Left forelimb (tissue), 1 donor: ENCODE measurements around the gene ATP6V0C.
A peak's percentile ranks its signal among the peaks of the same experiment; 100 is the strongest.

Experiments
- DNase-seq: peaks from one replicate; pipeline ENCODE4 v3.0.0-alpha.2; 2018; ENCODE audit warnings: low spot score

Gene ATP6V0C

DNA sequence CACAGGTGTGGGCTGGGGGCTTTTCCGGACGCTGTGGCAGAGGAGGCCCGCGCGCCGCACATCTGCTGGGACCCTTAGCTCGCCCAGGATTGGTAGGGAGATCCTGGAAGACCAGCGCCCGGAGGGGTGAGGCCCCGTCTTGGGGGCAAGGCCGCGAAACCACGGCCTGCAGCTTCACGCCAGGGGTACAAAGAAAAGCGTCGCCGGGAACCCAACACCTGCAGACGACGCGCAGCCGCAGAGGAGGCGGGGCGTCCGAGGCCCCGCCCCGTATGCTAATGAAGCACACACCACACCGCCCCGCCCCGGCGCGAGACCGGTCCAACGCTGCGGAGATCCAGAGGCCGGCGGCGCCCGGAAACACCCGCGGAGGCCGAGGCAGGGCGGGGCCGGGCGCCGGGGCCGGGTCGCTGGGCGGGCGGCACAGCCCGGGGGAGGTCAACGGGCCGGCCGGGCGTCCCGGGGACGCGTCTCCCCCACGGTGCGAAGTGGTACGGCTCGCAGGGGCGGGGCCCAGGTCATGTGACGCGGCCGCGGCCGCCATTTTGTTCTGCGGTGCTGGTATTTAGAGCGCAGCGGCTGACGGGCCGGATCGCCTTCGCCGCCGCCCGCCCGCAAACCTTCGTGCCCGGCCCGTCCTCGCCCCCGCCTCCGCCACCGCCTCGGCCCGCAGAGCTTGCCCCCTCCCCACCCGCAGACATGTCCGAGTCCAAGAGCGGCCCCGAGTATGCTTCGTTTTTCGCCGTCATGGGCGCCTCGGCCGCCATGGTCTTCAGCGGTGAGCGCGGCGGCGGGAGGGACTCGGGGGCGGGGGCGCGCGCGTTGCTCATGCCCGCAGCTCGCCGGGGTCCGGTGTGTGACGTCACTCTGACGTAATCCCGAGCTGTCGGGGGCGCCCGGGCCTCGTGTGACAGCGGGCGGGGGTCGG lies at the start of gene ATP6V0C:
Gene ATP6V0C (plus strand): TSS at position 548 of the 928 bp plus-strand sequence. CDS start 152 bp downstream, at position 700.
- DNase-seq = peak; percentile 95

DNA sequence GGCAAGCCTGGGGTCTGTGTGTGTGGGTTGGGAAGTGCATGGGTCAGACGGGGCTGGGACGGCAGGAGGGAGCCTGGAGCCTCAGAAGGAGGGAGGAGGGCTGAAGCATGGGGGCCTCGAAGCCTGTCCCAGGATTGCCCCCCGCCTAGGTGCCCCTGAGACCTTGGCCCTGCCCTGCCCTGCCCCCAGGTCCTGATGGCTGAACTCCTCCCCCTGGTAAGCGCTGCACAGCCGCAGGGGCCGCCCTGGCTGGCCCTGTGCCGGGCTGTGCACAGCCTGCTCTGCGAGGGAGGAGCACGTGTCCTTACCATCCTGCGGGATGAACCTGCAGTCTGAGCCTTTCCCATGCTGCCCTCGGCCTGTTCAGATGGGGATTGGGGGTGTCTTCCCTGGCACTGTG lies 49.4 kb upstream of the ATP6V0C start:
- DNase-seq = no peak

DNA sequence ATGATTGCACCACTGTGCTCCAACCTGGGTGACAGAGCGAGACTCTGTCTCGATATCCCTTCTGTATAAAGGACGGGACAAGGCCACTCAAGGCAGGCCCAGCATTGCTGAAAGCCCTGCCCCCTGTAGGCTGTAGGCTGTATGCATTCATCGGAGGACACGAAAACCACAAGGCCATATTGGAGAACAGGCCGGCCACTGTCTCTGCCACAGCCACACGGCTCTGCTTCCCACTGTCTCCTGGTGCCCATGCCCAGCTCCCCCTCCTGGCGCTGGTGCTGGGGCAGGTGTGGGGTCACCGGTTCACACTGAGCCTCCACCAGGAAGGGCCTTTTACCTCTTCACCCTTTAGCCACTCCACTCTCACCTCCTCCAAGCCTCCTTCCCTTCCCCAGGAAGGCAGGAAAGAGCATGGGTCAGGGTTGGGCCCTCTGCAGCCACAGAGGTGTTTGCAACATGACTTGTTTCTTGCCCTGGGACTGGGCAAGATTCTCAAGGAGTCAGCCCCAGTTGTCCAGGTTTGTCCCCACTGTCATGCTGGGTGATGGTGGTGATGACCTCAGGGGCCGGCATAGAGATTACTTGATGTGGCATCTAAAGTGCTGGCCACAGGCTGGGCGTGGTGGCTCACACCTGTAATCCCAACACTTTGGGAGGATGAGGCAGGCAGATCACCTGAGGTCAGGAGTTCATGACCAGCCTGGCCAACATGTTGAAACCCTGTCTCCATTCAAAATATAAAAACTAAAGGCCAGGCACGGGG lies 47.9 kb upstream of the ATP6V0C start:
- no peak for DNase-seq

DNA sequence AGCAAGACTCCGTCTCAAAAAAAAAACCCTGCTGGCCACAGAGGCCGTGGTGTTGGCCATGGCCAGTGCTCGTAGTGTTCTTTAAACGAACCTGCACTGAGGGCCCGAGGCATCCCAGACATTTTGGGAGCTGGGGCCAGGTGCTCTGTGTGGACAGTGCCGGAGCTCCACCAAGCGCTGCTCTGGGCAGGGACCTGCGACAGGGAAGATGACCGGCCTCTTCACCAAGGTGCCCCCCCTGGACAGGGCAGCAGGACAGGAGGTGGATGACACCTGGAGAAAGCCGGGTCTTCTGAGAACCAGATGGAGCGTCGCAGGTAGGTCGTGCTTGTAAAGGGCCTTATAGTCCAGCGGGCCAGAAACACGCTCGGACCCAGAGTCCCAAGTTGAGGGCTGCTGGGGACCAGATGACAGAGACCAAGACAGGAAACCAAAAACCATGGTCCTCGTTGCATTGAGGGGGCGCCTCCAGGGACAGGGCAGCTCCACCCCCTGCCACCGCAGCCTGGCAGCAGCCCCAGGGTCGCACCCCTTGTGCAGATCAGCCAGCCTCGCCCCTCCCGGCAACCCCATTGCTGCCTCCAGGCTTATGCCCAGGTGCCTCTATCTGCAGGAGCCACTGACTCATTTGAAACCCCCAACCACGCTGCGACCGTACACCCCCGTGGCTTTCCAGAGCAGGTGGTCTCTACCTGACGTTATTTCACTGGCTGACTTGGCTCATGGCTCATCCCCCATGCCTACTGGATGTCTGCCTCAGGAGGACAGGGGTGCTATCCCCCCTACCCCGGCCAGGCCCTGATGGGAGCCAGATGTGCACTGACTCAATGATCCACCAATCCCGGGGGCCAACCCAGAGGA lies 46.9 kb upstream of the ATP6V0C start:
- no peak for DNase-seq

DNA sequence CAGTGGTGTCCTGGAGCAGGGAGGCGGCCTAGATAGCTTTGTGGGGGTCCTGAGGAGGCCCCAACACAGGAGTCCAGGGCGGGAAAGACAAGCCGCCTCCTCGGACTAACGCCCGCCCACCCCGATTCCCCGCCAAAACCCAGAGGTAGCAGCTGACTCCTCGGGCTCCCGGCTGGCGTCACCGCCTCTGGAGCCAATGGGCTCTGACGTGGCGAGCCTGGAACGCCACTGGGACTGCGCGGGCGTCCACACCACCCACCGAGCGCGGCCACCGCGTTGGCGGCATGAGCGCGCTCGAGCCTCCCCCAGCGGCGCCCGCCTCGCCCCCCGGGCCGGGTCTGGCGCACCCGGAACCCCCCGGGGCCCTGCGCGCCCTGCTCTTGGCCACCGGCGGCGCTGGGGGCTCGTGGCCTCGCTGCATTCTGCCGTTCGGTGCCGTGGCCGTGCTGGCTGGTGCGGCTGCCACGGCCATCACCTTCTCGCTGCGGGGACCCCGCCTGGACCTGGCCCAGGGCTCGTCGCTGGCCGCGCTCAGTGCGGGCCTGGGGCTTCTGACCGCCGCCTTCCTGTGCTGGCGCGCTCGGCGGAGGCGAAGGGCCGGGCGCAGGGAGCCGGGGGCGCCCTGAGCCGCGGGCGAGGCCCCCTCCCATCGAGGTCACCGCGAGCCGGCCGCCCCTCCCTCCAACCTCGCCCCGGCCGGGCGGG lies 46.1 kb upstream of the ATP6V0C start:
- peak; percentile 87 for DNase-seq

DNA sequence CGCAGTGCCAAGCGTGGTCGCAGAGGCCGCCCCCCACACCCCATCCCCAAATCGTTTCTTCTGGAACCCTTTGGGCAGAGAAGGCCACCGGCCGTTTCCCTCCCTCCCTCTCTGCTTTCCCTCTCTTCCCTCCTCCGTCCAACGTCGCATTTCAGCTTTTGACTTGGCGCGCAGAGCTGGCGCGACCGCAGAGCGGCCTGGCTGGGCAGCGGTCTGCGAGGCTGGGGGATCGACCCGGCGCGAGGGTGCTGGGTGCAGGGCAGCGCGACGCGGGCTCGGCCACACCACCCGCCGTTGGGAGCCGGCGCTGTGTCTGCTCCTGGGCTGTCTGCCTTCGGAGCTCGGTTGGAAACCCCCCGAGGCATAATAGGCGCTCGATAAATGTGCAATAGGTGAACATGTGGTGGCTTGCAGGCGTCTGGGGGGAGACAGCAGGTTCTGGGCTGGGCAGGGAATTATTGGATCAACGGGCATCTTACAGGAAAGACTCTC lies 45.5 kb upstream of the ATP6V0C start:
- DNase-seq = no peak

DNA sequence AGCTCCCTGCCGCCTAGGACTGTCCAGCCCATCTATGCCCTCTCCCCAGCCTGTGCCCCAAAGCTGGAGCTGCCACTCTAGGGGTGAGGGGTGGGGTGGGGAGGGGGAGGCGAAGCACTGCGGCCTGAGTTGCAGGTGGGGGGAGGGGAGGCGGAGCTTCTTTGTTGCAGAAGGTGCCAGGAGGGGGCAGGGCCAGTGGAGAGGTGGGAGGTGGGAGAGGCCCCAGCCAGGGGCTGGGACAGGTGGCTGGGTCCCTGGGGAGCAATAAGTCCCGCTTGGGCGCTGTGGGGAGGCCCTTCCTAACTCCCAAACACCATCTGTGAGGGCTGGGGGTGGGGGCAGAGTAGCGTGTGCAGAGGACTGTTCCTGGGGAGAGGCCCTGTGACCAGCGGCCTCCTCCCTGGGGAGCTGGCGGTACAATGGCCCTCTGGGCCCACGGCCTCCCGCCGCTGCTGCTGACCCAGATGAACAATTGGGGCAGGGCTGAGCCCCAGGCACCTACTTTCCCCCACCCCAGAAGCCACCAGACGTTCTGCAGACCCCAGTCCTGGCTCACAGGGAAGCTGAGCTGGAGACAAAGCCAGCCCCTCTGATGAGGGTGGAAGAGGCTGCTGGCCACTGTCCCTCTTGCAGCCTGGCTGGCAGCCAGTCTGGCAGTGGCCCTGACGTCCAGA lies 44.9 kb upstream of the ATP6V0C start:
- DNase-seq = no peak

DNA sequence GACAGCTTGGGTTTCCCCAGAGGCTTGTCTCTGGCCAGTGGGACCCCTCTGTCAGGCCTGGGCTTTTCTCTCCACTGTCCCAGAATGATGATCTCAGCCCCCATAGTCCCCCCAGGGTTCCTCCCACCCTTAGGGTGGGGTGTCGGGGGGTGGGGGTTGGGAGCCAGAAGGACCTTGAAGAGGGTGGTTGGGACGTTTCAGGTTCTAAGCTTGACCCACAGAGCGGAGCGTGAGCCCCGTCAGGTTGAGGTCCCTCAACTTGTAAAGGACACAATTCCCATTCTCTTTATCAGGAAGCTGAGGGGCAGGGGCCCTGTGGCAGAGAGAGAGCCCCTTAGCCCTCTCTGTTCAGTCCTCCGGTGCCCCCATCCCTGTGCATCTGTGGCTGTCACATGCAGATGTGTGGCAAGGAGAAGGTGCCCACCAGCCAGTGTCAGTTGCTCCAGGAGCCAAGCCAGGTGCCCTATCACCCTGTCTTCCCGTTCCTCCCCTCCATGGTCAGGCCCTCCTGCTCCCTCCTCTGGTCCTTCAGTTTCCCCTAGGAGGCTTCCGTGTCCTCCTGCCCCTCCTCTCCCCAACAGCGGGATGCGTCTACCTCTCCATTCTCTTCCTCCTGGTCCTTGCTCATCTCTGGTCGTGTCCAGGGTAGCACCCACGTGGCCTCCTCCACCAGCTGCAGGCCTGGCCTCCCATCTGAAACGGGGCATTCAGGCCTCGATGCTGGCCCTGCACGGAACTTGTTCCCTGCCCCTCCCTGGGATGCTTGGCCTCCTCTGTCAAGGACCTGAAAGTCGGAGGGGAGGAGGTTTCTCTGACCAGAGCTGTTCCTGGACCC lies 44.1 kb upstream of the ATP6V0C start:
- no peak for DNase-seq

DNA sequence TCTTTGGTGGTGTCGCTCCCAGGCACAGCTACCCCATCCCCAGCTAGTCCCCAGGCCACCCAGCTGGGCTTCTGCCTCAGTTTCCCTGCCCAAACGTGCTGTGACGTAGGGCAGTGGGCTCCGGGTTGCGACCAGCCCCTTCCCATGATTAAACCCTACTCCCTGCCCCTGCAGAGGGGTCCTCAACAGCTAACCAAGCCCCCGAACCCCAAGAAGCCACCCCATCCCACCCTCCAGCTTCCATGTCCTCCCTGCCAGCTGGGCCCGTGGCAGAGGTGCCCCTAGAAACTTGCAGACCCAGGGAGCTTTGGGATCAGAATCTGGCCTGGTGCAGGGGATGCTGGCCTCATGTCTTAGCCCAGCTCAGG lies 43.5 kb upstream of the ATP6V0C start:
- DNase-seq = no peak

DNA sequence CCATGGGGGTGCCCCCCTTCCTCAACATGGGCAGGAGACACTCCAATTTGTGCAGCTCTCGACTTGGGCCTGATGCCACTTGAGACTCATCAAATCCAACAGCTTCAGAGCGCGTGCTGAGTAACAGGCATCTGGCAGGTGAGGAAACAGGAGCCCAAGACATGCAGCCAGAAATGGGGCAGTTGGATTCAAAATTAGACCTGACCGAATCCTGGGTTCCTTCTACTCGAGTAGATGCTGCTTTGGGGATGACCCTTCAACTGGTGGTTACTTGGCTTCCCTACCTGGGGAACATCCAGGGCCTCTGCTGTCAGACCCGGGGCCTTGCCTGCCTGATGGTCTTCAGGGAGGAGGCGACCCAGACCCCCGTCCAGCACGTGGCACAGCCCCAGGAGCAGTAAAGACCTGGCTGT lies 43.1 kb upstream of the ATP6V0C start:
- DNase-seq = no peak

DNA sequence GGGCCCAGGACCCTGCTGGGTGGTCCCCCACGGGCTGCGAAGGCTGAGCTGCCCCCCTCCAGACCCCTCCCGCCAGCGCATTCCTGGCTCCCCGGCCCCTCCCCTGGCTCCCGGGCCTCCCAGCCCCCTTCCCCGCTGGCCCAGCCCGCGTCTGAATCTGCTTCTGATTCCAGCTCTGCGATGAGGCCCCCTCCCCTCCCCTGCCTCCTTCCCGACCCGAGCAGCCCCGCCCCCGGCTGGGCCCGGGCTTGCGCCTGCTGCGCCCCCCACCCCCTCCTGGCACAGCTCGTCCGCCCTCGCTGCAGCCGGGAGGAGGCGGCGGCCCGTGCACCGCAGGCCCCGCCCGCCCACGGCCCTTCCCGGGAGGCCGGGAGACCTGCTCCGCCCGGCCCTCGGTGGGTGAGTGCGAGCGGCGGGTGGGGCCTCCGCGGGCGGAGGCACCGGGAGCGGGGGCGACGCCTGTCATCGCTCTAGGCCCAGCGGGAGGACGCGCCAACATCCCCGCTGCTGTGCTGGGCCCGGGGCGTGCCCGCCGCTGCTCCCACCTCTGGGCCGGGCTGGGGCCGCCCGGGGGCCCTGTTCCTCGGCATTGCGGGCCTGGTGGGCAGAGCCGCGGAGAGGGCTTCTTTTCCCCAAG lies 42.6 kb upstream of the ATP6V0C start, which contains the start of gene NTN3:
Gene NTN3 (plus strand): TSS at position 282 of the 637 bp plus-strand sequence. CDS start 405 bp downstream, outside the sequence.
- DNase-seq = peak; percentile 87

DNA sequence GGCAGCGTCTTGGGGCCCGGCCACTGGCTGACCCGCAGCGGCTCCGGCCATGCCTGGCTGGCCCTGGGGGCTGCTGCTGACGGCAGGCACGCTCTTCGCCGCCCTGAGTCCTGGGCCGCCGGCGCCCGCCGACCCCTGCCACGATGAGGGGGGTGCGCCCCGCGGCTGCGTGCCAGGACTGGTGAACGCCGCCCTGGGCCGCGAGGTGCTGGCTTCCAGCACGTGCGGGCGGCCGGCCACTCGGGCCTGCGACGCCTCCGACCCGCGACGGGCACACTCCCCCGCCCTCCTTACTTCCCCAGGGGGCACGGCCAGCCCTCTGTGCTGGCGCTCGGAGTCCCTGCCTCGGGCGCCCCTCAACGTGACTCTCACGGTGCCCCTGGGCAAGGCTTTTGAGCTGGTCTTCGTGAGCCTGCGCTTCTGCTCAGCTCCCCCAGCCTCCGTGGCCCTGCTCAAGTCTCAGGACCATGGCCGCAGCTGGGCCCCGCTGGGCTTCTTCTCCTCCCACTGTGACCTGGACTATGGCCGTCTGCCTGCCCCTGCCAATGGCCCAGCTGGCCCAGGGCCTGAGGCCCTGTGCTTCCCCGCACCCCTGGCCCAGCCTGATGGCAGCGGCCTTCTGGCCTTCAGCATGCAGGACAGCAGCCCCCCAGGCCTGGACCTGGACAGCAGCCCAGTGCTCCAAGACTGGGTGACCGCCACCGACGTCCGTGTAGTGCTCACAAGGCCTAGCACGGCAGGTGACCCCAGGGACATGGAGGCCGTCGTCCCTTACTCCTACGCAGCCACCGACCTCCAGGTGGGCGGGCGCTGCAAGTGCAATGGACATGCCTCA lies 41.9 kb upstream of the ATP6V0C start:
- DNase-seq = no peak

DNA sequence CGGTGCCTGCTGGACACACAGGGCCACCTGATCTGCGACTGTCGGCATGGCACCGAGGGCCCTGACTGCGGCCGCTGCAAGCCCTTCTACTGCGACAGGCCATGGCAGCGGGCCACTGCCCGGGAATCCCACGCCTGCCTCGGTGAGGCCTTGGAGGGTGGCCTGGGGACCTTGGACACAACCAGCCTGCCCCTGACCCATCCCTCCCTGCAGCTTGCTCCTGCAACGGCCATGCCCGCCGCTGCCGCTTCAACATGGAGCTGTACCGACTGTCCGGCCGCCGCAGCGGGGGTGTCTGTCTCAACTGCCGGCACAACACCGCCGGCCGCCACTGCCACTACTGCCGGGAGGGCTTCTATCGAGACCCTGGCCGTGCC lies 41.3 kb upstream of the ATP6V0C start:
- no peak for DNase-seq

DNA sequence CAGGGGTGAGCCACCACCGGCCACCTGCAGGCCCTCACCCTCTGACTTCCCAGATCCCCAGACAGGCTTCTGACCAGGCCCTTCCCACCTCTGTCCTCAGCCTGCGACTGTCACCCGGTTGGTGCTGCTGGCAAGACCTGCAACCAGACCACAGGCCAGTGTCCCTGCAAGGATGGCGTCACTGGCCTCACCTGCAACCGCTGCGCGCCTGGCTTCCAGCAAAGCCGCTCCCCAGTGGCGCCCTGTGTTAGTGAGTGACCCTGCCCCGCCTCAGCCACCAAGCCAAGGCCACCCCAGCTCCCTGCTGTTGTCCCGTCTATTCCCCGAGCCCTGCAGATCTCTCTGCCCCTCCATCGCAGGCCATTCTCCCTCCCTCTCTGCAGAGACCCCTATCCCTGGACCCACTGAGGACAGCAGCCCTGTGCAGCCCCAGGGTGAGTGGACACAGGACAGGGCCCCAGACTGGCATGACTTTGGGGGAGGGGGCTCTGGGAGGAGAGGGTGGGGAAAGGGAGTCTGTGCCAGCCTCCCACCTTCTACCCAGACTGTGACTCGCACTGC lies 40.8 kb upstream of the ATP6V0C start:
- DNase-seq = no peak

DNA sequence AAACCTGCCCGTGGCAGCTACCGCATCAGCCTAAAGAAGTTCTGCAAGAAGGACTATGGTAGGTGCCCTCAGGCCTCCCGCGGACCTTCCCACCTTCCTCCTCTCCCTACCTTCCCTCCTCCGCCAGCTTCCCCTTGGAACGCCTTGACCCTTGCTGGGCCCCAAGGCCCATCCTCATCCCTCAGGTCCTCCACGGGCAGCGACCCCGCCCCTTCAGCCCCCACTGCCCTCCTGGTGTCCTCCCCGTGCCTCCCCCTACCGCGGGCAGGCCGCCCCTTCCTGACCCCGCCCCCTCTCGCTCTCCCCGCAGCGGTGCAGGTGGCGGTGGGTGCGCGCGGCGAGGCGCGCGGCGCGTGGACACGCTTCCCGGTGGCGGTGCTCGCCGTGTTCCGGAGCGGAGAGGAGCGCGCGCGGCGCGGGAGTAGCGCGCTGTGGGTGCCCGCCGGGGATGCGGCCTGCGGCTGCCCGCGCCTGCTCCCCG lies 40.3 kb upstream of the ATP6V0C start:
- DNase-seq = no peak

DNA sequence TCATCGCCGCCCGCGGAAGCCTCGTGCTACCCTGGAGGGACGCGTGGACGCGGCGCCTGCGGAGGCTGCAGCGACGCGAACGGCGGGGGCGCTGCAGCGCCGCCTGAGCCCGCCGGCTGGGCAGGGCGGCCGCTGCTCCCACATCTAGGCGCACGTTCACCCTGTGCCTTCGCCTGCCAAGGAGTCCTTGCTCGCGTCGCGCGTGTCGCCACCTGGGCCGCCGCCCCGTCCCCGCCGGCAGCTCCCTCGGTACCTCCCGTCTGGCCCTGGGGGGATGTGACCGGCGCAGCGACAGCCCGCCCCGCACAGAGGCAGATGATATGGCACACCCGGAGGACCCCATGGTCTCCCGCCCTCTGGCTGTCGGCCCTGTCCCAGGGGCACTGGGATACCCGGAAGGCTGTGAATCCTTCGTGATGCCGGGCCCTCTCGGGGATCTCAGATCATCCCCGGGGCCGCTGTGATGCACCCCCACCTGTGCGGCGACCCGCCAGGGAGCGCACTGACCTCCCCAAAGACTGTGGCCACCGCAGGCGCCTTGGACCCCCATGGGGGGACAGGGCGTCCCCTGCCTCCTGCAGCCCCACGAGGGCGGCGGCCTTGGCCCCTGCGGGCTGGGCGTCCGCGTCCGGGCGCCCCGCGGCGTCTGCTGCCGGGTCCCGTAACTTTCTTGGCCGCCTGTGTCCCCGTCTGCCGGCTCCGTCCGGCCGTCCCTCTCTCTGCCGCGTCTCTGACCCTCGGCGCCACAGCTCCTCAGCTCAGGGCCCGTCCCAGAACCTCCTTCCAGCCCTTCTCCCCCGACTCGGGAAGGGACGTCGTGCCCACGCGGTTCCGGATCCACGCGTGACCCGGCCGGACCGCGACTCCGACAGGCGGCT lies 39.5 kb upstream of the ATP6V0C start:
- DNase-seq = no peak

DNA sequence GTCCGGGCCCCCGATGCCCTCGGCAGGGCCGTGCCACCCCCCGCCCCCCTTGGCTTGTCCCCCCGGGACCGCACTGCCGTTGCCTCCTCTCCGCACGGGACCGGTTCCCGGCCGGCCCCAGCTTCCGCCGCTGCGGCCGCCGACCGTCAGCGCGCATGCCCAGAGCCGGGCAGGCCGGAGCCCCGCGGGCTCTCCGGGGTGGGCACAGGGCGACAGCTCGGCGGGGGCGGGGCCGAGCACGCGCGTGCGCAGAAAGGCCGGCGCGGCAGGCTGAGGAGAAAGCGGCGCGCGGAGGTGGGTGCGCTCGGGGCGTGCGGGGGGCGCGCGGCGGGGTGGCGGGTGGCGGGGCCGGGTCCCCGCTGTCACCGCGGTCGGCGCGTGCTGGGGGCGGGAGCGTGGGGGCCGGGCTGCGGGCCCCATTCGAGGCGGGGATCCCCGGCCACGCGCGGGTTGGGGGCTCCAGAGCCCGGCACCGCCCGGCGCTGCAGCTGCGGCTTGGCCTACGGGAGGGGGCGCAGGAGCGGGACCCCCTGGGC lies 38.8 kb upstream of the ATP6V0C start, which contains the start of gene TBC1D24:
Gene TBC1D24 (plus strand): TSS at position 251 of the 536 bp plus-strand sequence. CDS start 21,022 bp downstream, outside the sequence.
- peak; percentile 94 for DNase-seq
